HG03520 (cell line): ENCODE results near the gene DHX9.
"Not testable (repeated sequence)": the region's sequence is repeated elsewhere in the genome, so short reads cannot be mapped to it uniquely, and the experiment has no call there.

Experiments used
- ATAC-seq: cut with Tn5 transposase; IDR thresholded peaks from one replicate; pipeline ENCODE4 v1.9.1; 2021; ENCODE audit warnings: mild to moderate bottlenecking, moderate library complexity; ENCODE audit not compliant: unreplicated experiment

DHX9 gene

GRCh38 chr1:182888736-182889531 lies 49.8 kb downstream of the DHX9 start:
- ATAC-seq: no peak

GRCh38 chr1:182889997-182890396 lies 50.9 kb downstream of the DHX9 start:
- no peak for ATAC-seq

DNA sequence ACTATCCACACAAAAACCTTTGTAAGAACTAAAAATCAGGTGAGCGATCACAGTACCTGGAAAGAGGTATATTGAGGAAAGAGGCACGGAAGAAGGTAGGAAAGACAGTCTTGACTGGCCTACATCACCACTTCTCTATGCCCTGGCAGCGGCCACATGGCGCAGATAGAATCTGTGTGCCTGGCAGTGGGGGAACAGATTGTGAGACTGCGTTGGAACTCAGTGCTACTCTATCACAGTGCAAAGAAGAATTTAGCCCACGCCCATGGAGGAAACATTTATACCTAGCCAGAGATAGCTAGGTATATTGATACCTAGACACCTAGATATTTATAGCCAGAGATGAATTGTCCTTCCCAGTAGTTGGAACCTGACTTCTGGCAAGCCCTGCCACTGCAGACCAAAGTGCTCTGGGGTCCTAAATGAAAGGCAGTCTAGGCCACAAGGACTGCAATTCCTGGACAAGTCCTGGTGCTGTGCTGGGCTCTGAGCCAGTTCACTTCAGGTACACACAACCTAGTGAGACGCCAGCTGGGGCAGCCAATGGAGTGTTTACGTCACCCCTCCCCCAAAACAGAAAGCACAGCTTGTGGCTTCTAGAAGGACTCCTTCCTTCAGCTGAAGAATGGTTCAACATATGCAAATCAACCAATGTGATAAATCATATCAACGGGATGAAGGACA lies 51.9 kb downstream of the DHX9 start:
- no peak for ATAC-seq

- ATAC-seq: no peak
Observed at GRCh38 chr1:182897696-182898095, 58.5 kb downstream of the DHX9 start.

GRCh38 chr1:182901946-182902345 lies 62.8 kb downstream of the DHX9 start:
- ATAC-seq: not testable (repeated sequence)

- no peak for ATAC-seq
Observed at GRCh38 chr1:182905321-182905720, 66.2 kb downstream of the DHX9 start.

DNA sequence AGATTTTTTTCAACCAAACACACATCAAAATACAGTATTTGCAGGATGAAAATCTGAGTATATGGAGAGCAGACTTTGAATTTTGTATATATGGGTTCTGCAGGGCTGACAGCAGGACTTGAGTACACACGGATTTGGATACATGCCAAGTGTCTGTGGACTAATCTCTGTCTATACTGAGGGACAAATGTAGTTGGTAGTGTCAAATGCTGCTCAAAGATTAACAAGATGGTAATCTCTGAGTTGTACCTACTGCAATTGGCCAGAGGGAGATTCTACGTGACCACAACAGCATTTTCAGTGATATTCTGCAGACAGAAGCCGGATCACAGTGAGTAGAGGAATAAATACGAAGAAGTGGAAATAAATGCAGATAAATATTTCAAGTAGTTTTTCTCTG lies 70.4 kb downstream of the DHX9 start:
- no peak for ATAC-seq

GRCh38 chr1:182910143-182910542 lies 71.0 kb downstream of the DHX9 start:
- ATAC-seq: no peak

DNA sequence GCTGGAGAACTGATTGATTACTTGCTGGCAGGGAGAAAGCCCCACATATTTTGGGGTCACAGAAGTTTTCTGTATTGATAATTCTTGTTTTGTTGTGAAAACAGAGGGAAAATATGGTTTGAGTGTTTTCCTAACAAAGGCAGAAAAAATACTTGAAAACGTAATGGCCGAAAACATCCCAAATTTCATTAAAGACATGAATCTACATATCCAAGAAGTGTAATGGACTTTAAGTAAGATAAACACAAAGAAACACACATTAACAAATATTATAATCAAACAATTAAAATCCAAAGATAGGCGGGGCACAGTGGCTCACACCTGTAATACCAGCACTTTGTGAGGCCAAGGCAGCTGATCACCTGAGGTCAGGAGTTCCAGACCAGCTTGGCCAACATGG lies 74.3 kb downstream of the DHX9 start:
- ATAC-seq: no peak

DNA sequence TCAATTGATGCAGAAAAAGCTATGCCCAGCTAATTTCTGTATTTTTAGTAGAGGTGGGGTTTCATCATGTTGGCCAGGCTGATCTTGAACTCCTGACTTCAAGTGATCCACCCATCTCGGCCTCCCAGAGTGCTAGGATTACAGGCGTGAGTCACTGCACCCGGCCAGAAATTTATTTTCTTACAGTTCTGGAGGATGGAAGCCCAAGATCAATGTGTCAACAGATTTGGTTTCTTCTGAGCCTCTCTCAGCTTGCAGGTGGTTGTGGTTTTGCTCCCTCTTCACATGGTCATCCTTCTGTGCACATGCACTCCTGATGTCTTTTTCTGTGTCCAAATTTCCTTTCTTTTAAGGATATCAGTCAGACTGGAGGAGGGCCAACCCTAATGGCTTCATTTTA lies 78.2 kb downstream of the DHX9 start:
- ATAC-seq: no peak

- no peak for ATAC-seq
Observed at GRCh38 chr1:182925661-182926060, 86.5 kb downstream of the DHX9 start.

DNA sequence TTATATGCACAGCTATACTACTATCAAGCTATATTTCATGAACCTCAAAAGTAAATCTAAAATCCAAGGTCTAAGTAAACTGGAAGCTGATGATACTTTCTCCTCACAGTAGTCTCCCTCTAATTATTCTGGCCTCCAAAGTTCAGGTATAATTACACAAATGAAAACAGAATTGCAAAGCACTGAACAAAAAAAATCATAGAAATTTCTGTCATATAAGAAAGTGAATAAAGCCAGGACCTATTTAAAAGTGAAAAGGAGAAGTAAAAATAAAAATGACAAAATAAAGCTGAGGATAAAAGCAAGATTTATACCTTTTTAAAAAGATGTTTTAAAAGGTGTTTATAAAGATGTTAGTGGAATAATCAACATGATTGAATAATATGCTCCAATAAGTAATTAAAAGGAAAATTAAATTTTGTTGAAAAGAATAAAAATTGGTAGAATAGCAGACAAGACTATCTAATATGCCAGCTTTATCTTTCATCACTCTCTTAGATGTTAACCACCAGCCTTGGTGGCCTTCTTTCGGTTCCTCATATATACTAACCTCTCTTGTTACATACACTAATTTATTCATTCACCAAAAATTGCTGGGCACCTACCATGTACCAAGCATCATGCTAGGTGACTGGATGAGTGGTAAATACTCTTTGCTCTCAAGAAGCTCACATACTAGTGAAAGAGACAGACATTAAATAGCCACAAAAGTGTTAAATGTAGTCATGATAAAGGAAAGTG lies 88.7 kb downstream of the DHX9 start:
- ATAC-seq: no peak

DNA sequence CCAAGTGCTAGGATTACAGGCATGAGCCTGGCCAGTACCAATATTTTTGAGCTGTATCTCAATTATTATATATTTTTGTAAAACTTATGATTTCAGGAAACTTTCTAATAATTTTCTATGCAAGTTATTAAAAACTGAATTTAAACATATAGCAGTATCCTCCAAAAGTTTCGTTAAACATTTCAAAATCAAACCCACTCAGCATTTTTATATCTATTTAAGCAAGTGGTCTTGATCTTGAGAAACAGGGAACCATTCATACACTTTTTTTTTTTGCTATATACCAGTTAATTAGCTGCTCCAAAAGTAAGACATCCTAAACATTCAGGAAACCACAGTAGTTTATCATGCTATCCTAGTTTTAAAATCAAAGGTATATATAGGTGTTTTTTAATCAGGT lies 91.8 kb downstream of the DHX9 start:
- ATAC-seq: no peak

DNA sequence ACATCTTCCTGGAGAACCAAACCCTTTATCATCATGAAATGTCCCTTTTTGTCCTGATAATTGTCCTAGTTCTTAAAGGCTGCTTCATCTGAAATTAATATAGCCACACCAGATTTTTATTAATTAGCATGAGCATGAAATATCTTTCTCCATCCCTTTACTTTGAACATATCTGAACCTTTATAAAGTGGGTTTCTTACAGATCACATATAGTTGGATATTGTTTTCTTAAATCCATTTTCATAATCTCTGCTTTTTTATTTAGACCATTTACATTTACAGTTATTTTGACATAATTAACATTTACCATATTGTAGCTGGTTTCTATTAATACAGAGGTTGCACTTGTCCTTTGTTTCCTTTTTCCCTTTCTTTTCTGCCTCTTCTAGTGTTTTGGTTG lies 96.6 kb downstream of the DHX9 start:
- no peak for ATAC-seq
